CD14-positive monocyte (primary cell): Measurements from ENCODE around the gene HS6ST3. TPM values are rescaled to one million over a fixed set of nuclear protein-coding genes. Genes with fewer than 3 reads are reported as not detected.

Experiments used
- DNase-seq, 3 donors: peaks; one replicate each; pipeline ENCODE4 v3.0.0-alpha.2; 2011 to 2022
- H2AFZ ChIP-seq: 2 replicates; pipeline ENCODE4 v1.6.0; 2012; ENCODE audit warnings: mild to moderate bottlenecking, low read depth, low read length, inconsistent platforms; ENCODE audit not compliant: insufficient read depth, poor library complexity, severe bottlenecking
- H3K27ac ChIP-seq, 2 donors: 1 replicate in 1 of 2; 2 replicates in 1 of 2; pipeline ENCODE4 v1.5.1; 2012 to 2013; ENCODE audit warnings: low read length in 2 of 2, control low read depth in 1 of 2, inconsistent platforms in 1 of 2, low read depth in 1 of 2, mild to moderate bottlenecking in 1 of 2
- H3K27me3 ChIP-seq, 2 donors: one replicate each; pipeline versions ENCODE4 v1.6.0 to v1.6.1; 2011 to 2013; ENCODE audit warnings: low read length in 2 of 2; ENCODE audit not compliant: control insufficient read depth in 2 of 2, insufficient read depth in 2 of 2
- H3K36me3 ChIP-seq, 2 donors: replicated peaks in 1 of 2; 1 replicate in 1 of 2; 2 replicates in 1 of 2; pipeline versions ENCODE4 v1.5.1 to v1.6.1; 2012 to 2013; ENCODE audit warnings: low read length in 2 of 2, control low read depth in 1 of 2, inconsistent platforms in 1 of 2, mild to moderate bottlenecking in 1 of 2; ENCODE audit not compliant: insufficient read depth in 2 of 2, control insufficient read depth in 1 of 2
- H3K4me1 ChIP-seq, 2 donors: 1 replicate in 1 of 2; 2 replicates in 1 of 2; pipeline versions ENCODE4 v1.5.1 to v1.6.1; 2012 to 2013; ENCODE audit warnings: low read length in 2 of 2, control low read depth in 1 of 2, inconsistent platforms in 1 of 2, mild to moderate bottlenecking in 1 of 2, moderate library complexity in 1 of 2; ENCODE audit not compliant: insufficient read depth in 2 of 2, control insufficient read depth in 1 of 2
- H3K4me2 ChIP-seq: replicated peaks from 2 replicates; pipeline ENCODE3; 2012; ENCODE audit warnings: low read length, moderate library complexity, mild to moderate bottlenecking; ENCODE audit not compliant: poor library complexity, severe bottlenecking; ENCODE audit errors: extremely low read depth
- H3K4me3 ChIP-seq, 3 experiments: fragments of 200-600 bp in 1 of 3; sonication (generic) in 1 of 3; replicated peaks in 1 of 3; 1 replicate in 2 of 3; 2 replicates in 1 of 3; pipeline ENCODE4 v1.5.1; 2011 to 2013; ENCODE audit warnings: low read length in 3 of 3, mild to moderate bottlenecking in 3 of 3, control low read depth in 2 of 3, low read depth in 2 of 3, inconsistent platforms in 1 of 3, moderate library complexity in 1 of 3
- H3K79me2 ChIP-seq: 2 replicates; pipeline ENCODE4 v1.6.0; 2012; ENCODE audit warnings: mild to moderate bottlenecking, control low read depth, inconsistent platforms, low read length, moderate library complexity; ENCODE audit not compliant: insufficient read depth
- H3K9ac ChIP-seq: 2 replicates; pipeline ENCODE4 v1.6.0; 2017; ENCODE audit warnings: low read length, mild to moderate bottlenecking; ENCODE audit not compliant: insufficient read depth, poor library complexity, severe bottlenecking
- H3K9me3 ChIP-seq, 2 donors: replicated peaks in 1 of 2; 1 replicate in 1 of 2; 2 replicates in 1 of 2; pipeline versions ENCODE4 v1.5.1 to v1.6.1; 2012 to 2013; ENCODE audit warnings: low read length in 2 of 2, control low read depth in 1 of 2; ENCODE audit not compliant: control insufficient read depth in 1 of 2, insufficient read depth in 1 of 2
- H4K20me1 ChIP-seq: 2 replicates; pipeline ENCODE4 v1.6.0; 2012; ENCODE audit warnings: mild to moderate bottlenecking, low read length, control low read depth, moderate library complexity; ENCODE audit not compliant: insufficient read depth
- H3K27ac Mint-ChIP-seq, 7 donors: one replicate each; pipeline ENCODE4 v1.8.0; 2020; ENCODE audit warnings: mild to moderate bottlenecking in 7 of 7, mixed read lengths in 7 of 7, moderate library complexity in 6 of 7, inconsistent platforms in 2 of 7
- H3K27me3 Mint-ChIP-seq, 3 donors: one replicate each; pipeline ENCODE4 v1.8.0; 2021 to 2022; ENCODE audit warnings: low read depth in 3 of 3, mild to moderate bottlenecking in 3 of 3, mixed read lengths in 3 of 3, moderate library complexity in 3 of 3, inconsistent platforms in 1 of 3
- H3K36me3 Mint-ChIP-seq, 2 donors: one replicate each; pipeline ENCODE4 v1.8.0; 2020; ENCODE audit warnings: mixed read lengths in 2 of 2, inconsistent platforms in 1 of 2, mild to moderate bottlenecking in 1 of 2
- H3K4me1 Mint-ChIP-seq: one replicate; pipeline ENCODE4 v1.8.0; 2020; ENCODE audit warnings: mild to moderate bottlenecking, mixed read lengths
- H3K4me3 Mint-ChIP-seq, 2 donors: one replicate each; pipeline ENCODE4 v1.8.0; 2020; ENCODE audit warnings: mild to moderate bottlenecking in 2 of 2, mixed read lengths in 2 of 2, moderate library complexity in 1 of 2
- H3K9me3 Mint-ChIP-seq, 7 donors: one replicate each; pipeline ENCODE4 v1.8.0; 2020 to 2022; ENCODE audit warnings: mixed read lengths in 7 of 7, mild to moderate bottlenecking in 6 of 7, moderate library complexity in 6 of 7, inconsistent platforms in 2 of 7
- WGBS: methylation state at CpG from one replicate; pipeline ENCODE4 v1.1.5; 2013; ENCODE audit warnings: missing lambda C conversion rate; ENCODE audit not compliant: insufficient coverage; 5-methylcytosine and 5-hydroxymethylcytosine counted together
- intact Hi-C, 2 donors: fragments of 100-400 bp; cut with micrococcal nuclease; formaldehyde crosslinking; loops; one replicate each; pipeline versions ENCODE4 v1.15.0 to v1.15.1; 2023
- polyA plus RNA-seq, 3 donors: library from polyadenylated mRNA; depleted of rRNA in 1 of 3; unstranded in 2 of 3; stranded (reverse) in 1 of 3; fragments of 300-500 nt in 2 of 3; fragments of >200 nt in 1 of 3; fragmentation: Illumina TruSeq in 2 of 3; gene quantifications; 1 replicate in 2 of 3; 2 replicates in 1 of 3; pipeline ENCODE4 v1.2.3, GENCODE V29; 2012 to 2021
- TF ChIP-seq, protein P1 (sequence below): fragments of 200-600 bp; IDR thresholded peaks from one replicate; pipeline ENCODE4 v1.8.0; 2022; ENCODE audit warnings: antibody characterized with exemption, mild to moderate bottlenecking

Gene HS6ST3
- polyA plus RNA-seq, 3 donors = not detected

- H3K27ac ChIP-seq = no peak overlapping the region
- H3K4me3 ChIP-seq = no peak overlapping the region
- no peak overlapping the region for H3K9ac ChIP-seq
- WGBS = 81% methylated on average over 2 of the region's 4 CpGs
- H3K27me3 Mint-ChIP-seq = peaks cover 0 to 1% (median 0%) of the 10 kb centered on the region in 3 donors
- peaks cover 4 to 12% of the 10 kb centered on the region in 2 donors for H3K9me3 ChIP-seq
- H3K36me3 ChIP-seq = no peaks in the 10 kb centered on the region
- no peaks in the 10 kb centered on the region for H3K4me1 Mint-ChIP-seq
- H3K4me1 ChIP-seq = no peaks in the 10 kb centered on the region
- H3K4me3 Mint-ChIP-seq = no peak overlapping the region
- DNase-seq = no peak
- no peak overlapping the region for H3K27ac Mint-ChIP-seq
- H3K27me3 ChIP-seq = no peaks in the 10 kb centered on the region
- no peaks in the 10 kb centered on the region for H4K20me1 ChIP-seq
- TF ChIP-seq, protein P1, sequence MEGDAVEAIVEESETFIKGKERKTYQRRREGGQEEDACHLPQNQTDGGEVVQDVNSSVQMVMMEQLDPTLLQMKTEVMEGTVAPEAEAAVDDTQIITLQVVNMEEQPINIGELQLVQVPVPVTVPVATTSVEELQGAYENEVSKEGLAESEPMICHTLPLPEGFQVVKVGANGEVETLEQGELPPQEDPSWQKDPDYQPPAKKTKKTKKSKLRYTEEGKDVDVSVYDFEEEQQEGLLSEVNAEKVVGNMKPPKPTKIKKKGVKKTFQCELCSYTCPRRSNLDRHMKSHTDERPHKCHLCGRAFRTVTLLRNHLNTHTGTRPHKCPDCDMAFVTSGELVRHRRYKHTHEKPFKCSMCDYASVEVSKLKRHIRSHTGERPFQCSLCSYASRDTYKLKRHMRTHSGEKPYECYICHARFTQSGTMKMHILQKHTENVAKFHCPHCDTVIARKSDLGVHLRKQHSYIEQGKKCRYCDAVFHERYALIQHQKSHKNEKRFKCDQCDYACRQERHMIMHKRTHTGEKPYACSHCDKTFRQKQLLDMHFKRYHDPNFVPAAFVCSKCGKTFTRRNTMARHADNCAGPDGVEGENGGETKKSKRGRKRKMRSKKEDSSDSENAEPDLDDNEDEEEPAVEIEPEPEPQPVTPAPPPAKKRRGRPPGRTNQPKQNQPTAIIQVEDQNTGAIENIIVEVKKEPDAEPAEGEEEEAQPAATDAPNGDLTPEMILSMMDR = no peak
- intact Hi-C loops = no loop called here
- no peak overlapping the region for H3K4me2 ChIP-seq
- no peak overlapping the region for H2AFZ ChIP-seq
- no peaks in the 10 kb centered on the region for H3K79me2 ChIP-seq
- H3K36me3 Mint-ChIP-seq = no peaks in the 10 kb centered on the region
- peaks cover 3 to 13% (median 8%) of the 10 kb centered on the region in 7 donors for H3K9me3 Mint-ChIP-seq
Measured at GRCh38 chr13:96475103-96475502, 385.2 kb downstream of the HS6ST3 start.

- H3K4me1 Mint-ChIP-seq = no peaks in the 10 kb centered on the region
- no peaks in the 10 kb centered on the region for H3K27me3 ChIP-seq
- no peaks in the 10 kb centered on the region for H3K79me2 ChIP-seq
- no peaks in the 10 kb centered on the region for H3K4me1 ChIP-seq
- no peaks in the 10 kb centered on the region for H3K9me3 ChIP-seq
- TF ChIP-seq, protein P1 = no peak
- no peaks in the 10 kb centered on the region for H3K36me3 Mint-ChIP-seq
- no peak overlapping the region for H3K4me3 Mint-ChIP-seq
- no peaks in the 10 kb centered on the region for H3K27me3 Mint-ChIP-seq
- H2AFZ ChIP-seq = no peak overlapping the region
- H4K20me1 ChIP-seq = no peaks in the 10 kb centered on the region
- no peak overlapping the region for H3K4me3 ChIP-seq
- intact Hi-C loops = no loop called here
- H3K9me3 Mint-ChIP-seq = peaks cover 1 to 14% (median 3%) of the 10 kb centered on the region in 7 donors
- no peak overlapping the region for H3K27ac Mint-ChIP-seq
- H3K9ac ChIP-seq = no peak overlapping the region
- DNase-seq = no peak
- H3K27ac ChIP-seq = no peak overlapping the region
- H3K36me3 ChIP-seq = no peaks in the 10 kb centered on the region
- no peak overlapping the region for H3K4me2 ChIP-seq
- 93% methylated on average over 3 of the region's 6 CpGs for WGBS
Measured at GRCh38 chr13:96481482-96481881, 391.6 kb downstream of the HS6ST3 start.
